ENCODE results near the gene CRNN.

CRNN gene

DNA sequence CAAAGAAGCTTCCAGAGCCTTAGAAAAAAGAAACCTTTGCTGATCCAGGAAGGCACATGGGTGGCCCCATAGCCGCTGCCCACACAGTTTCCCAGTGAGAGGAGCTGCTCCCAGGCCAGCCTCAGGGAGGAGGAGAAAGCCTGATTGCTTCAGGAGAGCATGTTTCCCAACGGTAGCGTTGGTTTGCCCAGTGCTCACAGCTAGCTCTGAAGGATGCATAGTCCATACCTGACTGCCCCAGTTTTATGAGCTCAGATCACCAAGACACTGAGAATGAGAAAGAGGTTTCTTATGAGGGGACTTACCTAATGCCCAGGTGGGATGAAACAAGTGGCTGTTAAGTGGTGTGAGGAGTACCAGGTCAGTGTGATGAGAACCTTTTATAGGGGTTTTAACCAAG is at the start of gene CRNN:
TSS of gene CRNN (minus strand) at position 355 of the 400 bp plus-strand sequence. CDS start 2,030 bp downstream, outside the sequence.
- DNase-seq = no peak

- DNase-seq = no peak
Measured at GRCh38 chr1:152462636-152463035, 48.6 kb upstream of the CRNN start.

DNA sequence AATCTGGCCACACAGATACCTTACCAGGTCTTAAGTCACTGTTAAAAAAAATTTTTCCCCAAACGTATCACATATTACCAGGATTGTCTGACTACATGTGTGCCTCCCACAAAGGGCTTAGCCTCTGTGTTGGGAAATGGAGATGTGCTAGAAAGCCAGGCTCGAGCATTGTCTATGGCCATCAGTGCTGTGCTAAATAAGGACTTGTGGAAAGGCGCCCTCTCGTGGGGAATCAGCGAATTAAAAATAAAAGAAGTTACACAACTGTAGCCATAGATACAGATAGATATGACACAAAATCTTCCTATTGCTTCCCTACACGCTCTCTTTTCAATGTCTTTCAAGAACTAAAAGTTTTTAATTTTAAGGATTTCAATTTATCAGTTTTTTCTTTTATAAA is 47.5 kb upstream of the CRNN start:
- peak in 1 of 2 donors; percentile 50 for DNase-seq

DNA sequence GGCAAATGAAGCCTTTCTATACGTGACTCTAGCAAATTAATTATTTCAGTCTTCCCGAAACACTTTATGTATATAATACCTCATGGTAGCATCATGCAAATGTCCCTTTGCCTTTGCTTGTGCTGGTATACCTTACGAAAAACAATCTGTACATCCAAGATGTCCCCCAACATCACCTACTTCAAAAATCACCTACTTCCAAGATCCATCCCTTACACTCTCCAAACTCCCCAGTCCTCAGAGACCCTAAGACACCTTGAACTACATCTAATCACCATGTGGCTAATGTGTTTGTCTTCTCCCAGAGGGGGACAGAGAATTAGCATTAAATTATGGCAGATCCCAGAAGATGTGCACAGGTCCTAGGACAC is 46.5 kb upstream of the CRNN start:
- DNase-seq = no peak

GRCh38 chr1:152459596-152460528 is 45.8 kb upstream of the CRNN start:
- DNase-seq = peak; percentile 24 to 61

GRCh38 chr1:152458384-152459185 is 44.5 kb upstream of the CRNN start:
- peak; percentile 18 to 46 for DNase-seq

DNA sequence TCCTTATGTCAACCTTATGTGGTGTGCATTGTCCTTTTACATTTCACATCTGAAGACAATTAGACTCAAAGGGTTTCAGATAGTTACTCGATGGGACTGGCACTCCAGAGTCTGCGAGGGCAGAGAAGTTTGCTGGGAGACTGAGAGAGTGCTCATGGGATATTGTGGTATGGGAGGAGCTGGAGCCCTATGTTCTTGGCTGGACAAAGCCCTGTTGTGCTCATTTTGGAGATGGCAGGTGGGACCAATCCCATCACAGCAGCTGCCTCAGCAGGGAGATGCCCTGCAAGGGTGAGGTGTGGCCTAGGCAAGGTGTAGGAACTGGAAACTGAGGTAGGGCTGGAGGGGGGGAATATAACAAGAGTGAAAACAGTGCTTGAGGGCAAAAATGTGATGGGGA is 43.5 kb upstream of the CRNN start:
- no peak for DNase-seq

- DNase-seq = no peak
Measured at GRCh38 chr1:152457071-152457470, 43.0 kb upstream of the CRNN start.

- no peak for DNase-seq
Measured at GRCh38 chr1:152451254-152451653, 37.2 kb upstream of the CRNN start.

GRCh38 chr1:152449661-152450060 is 35.6 kb upstream of the CRNN start:
- DNase-seq = no peak

- DNase-seq = no peak
Measured at GRCh38 chr1:152448496-152448895, 34.4 kb upstream of the CRNN start.

GRCh38 chr1:152448095-152448494 is 34.0 kb upstream of the CRNN start:
- DNase-seq = no peak

- DNase-seq = no peak
Measured at GRCh38 chr1:152447484-152447883, 33.4 kb upstream of the CRNN start.

DNA sequence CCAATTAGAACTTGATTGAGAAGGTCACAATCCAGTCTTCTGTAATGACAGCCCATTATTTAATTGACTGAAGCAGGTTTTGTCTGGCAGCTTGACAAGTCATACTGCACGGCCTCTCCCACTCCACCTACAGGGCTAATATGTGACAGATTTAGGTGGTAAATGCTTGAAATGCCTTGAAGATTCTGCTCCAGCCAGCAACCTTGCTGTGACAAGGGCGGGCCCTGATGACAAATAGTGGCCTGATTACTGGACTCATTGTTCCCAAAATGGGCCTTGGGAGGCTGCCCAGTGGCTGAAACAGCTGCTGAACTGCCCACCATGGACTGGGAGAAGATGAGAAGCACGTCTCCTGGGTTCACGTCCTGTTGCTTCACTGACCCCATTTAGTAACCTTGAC is 30.0 kb upstream of the CRNN start:
- no peak for DNase-seq

DNA sequence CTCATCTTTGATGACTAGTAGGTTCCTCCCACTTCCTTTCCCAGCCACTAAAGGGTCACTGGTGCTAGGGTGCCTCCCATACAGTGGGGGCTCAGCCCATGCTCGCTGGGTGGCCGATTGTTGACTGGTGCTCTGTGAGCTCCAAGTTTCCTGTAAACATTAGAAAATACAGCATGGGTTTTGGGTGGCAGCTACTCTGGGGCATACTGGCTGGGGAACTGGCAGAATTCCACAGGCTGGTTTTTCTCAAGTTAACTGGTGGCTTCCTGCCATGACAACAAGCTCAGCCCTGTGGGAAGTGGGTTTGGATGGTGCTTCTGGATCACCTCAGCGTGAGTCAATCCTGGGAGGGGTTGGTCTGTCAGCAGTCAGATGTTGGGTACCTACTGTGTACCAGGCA is 28.7 kb upstream of the CRNN start:
- no peak for DNase-seq

GRCh38 chr1:152442301-152442700 is 28.2 kb upstream of the CRNN start:
- no peak for DNase-seq

DNA sequence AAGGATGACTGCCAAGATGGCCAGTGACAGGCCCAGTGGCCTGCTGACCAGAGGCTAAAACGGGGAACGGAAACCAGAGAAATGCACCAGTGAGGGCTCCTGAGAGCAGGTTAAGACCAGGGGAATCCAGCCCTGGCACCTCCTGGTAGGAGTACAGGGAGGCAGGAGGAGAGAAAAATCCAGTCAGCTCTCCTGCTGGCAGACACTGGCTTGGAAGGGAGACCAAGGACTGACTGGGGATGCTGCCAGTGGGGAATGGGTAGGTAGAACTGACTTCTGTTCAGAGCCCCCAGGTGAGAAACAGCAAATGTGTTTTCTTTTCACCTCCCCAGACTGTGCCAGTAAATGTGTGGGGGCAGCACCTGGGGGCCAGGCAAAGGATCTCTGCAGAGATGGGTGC is 27.7 kb upstream of the CRNN start:
- no peak for DNase-seq

DNA sequence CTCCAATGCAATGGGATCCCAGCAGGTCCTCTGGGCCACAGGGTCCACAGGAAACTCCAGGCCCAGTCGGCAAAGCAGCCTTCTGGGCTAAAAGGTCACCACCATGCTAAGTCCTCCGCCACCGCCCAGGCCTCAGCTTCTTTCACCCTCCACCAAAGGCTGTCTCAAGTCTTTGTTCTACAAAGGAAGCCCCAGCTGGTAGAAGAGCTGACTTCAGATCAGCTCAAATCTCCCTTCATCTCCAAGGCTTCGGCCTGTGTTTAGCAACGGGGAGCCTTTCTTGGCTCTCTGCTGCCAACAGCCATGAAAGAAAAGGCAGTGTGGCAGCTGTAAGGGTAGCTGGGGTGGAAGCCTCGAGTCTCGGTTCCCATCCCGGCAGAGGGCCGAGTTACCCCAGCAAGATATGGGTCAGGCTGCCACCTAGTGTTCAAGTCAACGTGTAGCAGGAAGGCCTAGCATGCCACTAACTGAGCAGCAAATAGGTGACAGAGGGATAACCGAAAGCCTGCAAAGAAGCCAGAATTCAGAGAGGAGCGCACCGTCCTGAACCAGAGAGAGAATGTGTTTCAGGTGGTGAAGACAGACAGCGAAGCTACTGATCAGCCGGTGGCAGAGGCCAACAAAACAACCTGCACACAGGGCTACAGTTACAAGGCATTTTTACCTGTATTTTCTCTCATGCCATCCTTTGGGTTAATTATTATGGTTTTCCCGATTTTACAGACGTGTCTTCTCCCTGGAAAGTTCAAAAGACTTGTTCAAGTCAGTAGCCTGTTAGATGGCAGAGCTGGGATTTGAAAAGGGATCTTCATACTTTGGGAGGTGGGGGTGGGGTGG is 26.8 kb upstream of the CRNN start:
- DNase-seq = peak; percentile 10 to 29

DNA sequence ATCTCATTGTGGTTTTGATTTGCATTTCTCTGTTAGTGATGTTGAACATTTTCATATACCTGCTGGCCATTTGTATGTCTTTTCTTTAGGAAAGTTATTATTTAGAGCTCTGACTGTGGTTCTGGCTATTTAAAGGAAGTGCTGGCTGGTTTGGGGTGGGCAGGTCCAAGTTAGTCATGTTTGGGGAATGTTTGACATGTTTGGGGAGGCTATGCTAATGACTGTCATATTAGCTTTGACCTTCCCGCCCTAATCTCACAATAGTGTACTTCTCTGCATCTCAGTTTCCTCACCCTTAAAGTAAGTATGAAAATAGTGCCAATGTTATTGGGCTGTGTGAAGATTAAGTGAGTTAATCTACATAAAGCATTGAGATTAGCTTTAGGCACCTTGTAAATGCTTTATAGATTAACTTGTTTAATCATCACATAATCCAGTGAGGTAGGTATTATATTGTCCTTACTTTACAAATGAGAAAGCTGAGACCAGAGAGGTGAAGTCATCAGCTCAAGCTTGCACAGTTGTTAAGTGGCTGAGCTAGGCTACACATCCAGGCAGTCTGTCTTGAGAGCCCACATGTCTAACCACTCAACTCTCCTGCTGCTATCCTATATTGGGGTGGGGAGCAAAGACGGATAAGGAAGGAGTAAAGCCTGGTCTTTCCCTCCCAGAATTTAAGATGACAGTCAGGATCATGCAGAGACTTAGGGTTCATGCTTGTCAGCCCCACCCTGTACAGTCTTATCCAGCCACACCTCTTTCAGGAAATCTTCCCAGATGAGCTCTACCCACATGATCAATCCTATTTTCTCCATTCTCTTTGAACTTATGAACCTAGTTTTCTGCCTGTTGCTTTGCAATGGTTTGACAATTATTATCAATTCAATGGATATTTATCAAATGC is 22.8 kb upstream of the CRNN start:
- DNase-seq = no peak

DNA sequence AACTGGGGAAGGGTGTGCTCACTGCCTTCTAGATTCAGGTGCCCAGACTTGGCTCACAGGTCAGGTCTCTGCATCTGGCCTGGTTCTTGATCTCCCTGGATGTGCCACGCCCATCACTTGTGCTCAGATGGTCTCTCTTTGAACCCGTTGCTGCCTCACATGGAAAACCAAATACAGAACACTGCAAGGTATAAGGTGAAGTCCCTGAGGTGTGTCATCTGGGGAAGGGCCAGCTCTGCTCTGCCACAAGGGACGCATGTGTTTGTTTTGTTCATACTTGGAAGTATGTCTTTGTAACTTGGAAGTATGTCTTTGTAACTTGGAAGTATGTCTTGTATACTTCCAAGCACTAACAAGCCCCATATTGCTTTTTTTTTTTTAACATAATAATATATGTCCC is 13.4 kb upstream of the CRNN start:
- DNase-seq = no peak

DNA sequence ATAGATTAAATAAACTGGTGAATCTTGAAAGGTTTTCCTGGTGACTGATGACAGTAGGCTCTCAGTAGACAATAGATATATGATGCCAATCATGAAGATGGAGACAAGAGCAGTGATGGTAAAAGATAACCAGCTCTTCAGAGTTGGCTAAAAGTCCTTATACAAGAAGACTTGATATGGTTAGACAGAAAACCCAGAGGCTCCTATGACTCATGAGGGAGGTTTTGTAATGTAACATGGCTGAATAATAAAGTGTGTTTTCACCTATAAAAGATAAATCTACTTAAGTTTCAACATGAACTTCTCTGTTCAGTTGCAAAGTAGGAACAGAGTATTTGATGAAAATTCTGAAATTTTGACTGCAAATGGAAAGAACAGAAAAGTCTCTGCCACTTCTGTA is 12.7 kb upstream of the CRNN start:
- no peak for DNase-seq

- no peak for DNase-seq
Measured at GRCh38 chr1:152419917-152420316, 5.9 kb upstream of the CRNN start.
